Panc1 (cell line): Measurements from ENCODE around the gene TMEM51. TPM values are rescaled to one million over a fixed set of nuclear protein-coding genes. Genes with fewer than 3 reads are reported as not detected.

Experiments used
- ATAC-seq: fragments of 200-7000 bp; cut with Tn5 transposase; 2 replicates; pipeline ENCODE4 v1.9.1; 2020; ENCODE audit warnings: mild to moderate bottlenecking, moderate library complexity
- BruUV-seq: library from RNA; stranded (reverse); fragments of 400-500 nt; replicated peaks from 2 replicates; lab custom pipeline; 2021; lab: Mats Ljungman, UMichigan
- CTCF ChIA-PET: fragments of 300-600 bp; sonication (Branson Sonifier 250); formaldehyde crosslinking; loops from one replicate; lab custom pipeline; 2022; ENCODE audit warnings: antibody characterized with exemption; lab: Charles Lee
- POLR2A ChIA-PET: fragments of 300-600 bp; sonication (Branson Sonifier 250); formaldehyde crosslinking; loops from one replicate; lab custom pipeline; 2022; ENCODE audit warnings: antibody characterized with exemption; lab: Charles Lee
- DNase-seq: peaks from one replicate; pipeline ENCODE4 v3.0.0-alpha.2; 2010; ENCODE audit warnings: low read depth, low spot score
- H3K27ac ChIP-seq: 2 replicates; pipeline ENCODE4 v1.5.1; 2011; ENCODE audit warnings: mild to moderate bottlenecking, low read length, inconsistent platforms
- H3K27me3 ChIP-seq: fragments of 200-500 bp; sonication (Bioruptor generic); 2 replicates; pipeline ENCODE4 v1.6.0; 2014; ENCODE audit warnings: low read length, inconsistent platforms; ENCODE audit not compliant: control insufficient read depth, insufficient read depth
- H3K36me3 ChIP-seq: fragments of 200-500 bp; sonication (Bioruptor generic); 2 replicates; pipeline ENCODE4 v1.5.1; 2014; ENCODE audit warnings: inconsistent platforms, mild to moderate bottlenecking, low read length, moderate library complexity; ENCODE audit not compliant: control insufficient read depth, insufficient read depth
- H3K4me1 ChIP-seq: 2 replicates; pipeline ENCODE4 v1.5.1; 2011; ENCODE audit warnings: inconsistent platforms, mild to moderate bottlenecking, low read length, moderate library complexity; ENCODE audit not compliant: control insufficient read depth, insufficient read depth
- H3K4me3 ChIP-seq, 2 experiments: 2 replicates each; pipeline ENCODE4 v1.5.1; 2011 to 2012; ENCODE audit warnings: low read depth in 2 of 2, low read length in 2 of 2, mild to moderate bottlenecking in 2 of 2, inconsistent platforms in 1 of 2, moderate library complexity in 1 of 2
- H3K9me3 ChIP-seq: fragments of 200-500 bp; sonication (Bioruptor generic); 2 replicates; pipeline ENCODE4 v1.5.1; 2014; ENCODE audit warnings: low read depth, mild to moderate bottlenecking, inconsistent platforms, low read length, moderate library complexity; ENCODE audit not compliant: control insufficient read depth, insufficient read depth
- POLR2AphosphoS5 ChIP-seq: IDR thresholded peaks from 2 replicates; pipeline ENCODE4 v1.6.1; 2012; ENCODE audit warnings: mild to moderate bottlenecking, low read depth, low read length, moderate library complexity
- SIN3A ChIP-seq: IDR thresholded peaks from 2 replicates; pipeline ENCODE4 v1.6.1; 2012; ENCODE audit warnings: low read depth, mild to moderate bottlenecking, low read length, moderate library complexity, borderline replicate concordance; ENCODE audit not compliant: insufficient read depth
- TCF7L2 ChIP-seq: IDR thresholded peaks from 2 replicates; pipeline ENCODE4 v1.6.1; 2011; ENCODE audit warnings: mild to moderate bottlenecking, low read depth, low read length, inconsistent platforms
- in situ Hi-C: cut with HindIII; loops from 2 replicates; pipeline ENCODE4 v1.10.0; 2016; ENCODE audit warnings: low sequenced_read_pairs, low pct_unique_long_range_greater_than_20kb
- intact Hi-C: fragments of 100-400 bp; cut with micrococcal nuclease; formaldehyde crosslinking; loops from one replicate; pipeline ENCODE4 v1.10.0; 2022; ENCODE audit not compliant: unreplicated experiment
- total RNA-seq: library from RNA; stranded (reverse); gene quantifications from one replicate; pipeline ENCODE4 v1.2.1, GENCODE V29; 2021; ENCODE audit not compliant: unreplicated experiment
- TF ChIP-seq, protein P1 (sequence below): fragments of 450-650 bp; IDR thresholded peaks from 2 replicates; pipeline ENCODE4 v1.5.1; 2017; ENCODE audit warnings: mild to moderate bottlenecking
- TF ChIP-seq, protein P2 (sequence below), 2 experiments: IDR thresholded peaks; 2 replicates each; pipeline ENCODE4 v1.6.1; 2011 to 2012; ENCODE audit warnings: low read depth in 2 of 2, control low read depth in 1 of 2, low read length in 1 of 2, mild to moderate bottlenecking in 1 of 2, moderate library complexity in 1 of 2; ENCODE audit not compliant: insufficient read depth in 1 of 2

TMEM51 gene
- total RNA-seq, 1 experiment from 2014 or later = 25.8 TPM

DNA sequence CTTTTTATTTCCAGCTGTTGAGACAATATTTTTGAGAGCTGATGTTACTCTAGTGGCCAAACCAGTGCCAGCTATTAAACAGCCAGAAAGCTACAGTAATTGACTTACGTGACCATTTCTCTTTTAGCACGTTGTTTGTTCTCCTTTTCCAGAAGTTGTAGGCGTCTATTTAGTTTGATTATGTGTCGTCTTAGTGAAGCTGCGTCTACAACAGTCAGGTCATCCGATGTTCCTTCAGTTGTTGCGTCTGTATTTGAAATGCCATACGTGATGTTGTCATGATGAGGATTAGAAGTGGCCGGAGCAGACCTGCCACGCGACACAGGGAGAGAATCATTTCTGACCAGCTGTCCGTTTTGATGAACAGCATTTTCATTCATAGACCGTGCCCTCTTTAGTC is 38.2 kb downstream of the TMEM51 start:
- Histone ChIP-seq H3K4me1 (peaks cover 18% of the 10 kb centered on the region), H3K27ac (no peak overlapping the region), H3K36me3 (no peaks in the 10 kb centered on the region), H3K9me3 (no peaks in the 10 kb centered on the region), H3K4me3 (no peak overlapping the region), H3K27me3 (no peaks in the 10 kb centered on the region)
- intact Hi-C loops = no loop called here
- ChIA-PET CTCF (interaction anchor here (0.6 kb wide), 2 partner anchors 38 to 226 kb away, joined by 3 to 4 read pairs; no protein-coding TSS in a partner anchor), POLR2A (no interaction called here)
- ATAC-seq (no peak), DNase-seq (no peak)
- TF ChIP-seq TCF7L2 = no peak
- TF ChIP-seq, protein P1, sequence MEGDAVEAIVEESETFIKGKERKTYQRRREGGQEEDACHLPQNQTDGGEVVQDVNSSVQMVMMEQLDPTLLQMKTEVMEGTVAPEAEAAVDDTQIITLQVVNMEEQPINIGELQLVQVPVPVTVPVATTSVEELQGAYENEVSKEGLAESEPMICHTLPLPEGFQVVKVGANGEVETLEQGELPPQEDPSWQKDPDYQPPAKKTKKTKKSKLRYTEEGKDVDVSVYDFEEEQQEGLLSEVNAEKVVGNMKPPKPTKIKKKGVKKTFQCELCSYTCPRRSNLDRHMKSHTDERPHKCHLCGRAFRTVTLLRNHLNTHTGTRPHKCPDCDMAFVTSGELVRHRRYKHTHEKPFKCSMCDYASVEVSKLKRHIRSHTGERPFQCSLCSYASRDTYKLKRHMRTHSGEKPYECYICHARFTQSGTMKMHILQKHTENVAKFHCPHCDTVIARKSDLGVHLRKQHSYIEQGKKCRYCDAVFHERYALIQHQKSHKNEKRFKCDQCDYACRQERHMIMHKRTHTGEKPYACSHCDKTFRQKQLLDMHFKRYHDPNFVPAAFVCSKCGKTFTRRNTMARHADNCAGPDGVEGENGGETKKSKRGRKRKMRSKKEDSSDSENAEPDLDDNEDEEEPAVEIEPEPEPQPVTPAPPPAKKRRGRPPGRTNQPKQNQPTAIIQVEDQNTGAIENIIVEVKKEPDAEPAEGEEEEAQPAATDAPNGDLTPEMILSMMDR = no peak
- TF ChIP-seq SIN3A = no peak
- no peak for TF ChIP-seq POLR2AphosphoS5
- no TSS peak for BruUV-seq
- in situ Hi-C loops = no loop called here

DNA sequence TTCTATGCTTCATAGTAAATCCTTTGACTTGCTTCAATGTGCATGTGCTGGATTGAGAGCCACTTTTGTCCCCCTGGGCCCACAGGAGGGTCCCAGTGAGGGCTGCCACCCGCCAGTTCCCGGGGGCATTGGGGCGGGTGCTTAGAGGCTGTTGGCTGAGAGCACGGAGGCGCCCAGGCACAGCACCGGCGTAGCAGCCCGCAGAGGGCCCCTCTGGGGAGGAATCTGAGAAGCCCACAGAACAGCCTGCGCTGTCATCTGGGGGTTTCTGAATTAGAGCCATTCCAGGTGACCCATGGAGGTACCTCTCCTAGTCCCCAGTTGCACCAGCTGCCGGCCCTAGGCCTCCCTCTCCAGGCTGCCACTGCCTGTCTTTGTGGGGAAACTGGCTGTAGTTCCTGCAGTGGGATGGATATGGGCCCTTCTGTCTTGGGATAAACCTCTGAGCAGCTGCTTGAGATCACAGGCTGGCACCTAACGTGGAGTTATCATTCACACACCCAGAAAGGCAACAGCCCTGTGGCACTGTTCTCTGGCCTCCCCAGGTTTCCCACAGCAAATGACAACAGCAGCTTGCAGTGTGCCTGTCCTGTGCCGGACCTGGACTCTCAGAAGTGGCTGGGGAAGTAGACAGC is 39.5 kb downstream of the TMEM51 start:
- H3K36me3 ChIP-seq = no peaks in the 10 kb centered on the region
- no peaks in the 10 kb centered on the region for H3K27me3 ChIP-seq
- DNase-seq (no peak), ATAC-seq (no peak)
- in situ Hi-C loops = no loop called here
- intact Hi-C loops = no loop called here
- peaks cover 15% of the 10 kb centered on the region for H3K4me1 ChIP-seq
- no peaks in the 10 kb centered on the region for H3K9me3 ChIP-seq
- ChIA-PET POLR2A (no interaction called here), CTCF (no interaction called here)
- BruUV-seq = no TSS peak
- no peak overlapping the region for H3K27ac ChIP-seq
- no peak overlapping the region for H3K4me3 ChIP-seq
- TF ChIP-seq SIN3A (no peak), TCF7L2 (no peak), POLR2AphosphoS5 (no peak)
- TF ChIP-seq, protein P1 = no peak
- TF ChIP-seq, protein P2, sequence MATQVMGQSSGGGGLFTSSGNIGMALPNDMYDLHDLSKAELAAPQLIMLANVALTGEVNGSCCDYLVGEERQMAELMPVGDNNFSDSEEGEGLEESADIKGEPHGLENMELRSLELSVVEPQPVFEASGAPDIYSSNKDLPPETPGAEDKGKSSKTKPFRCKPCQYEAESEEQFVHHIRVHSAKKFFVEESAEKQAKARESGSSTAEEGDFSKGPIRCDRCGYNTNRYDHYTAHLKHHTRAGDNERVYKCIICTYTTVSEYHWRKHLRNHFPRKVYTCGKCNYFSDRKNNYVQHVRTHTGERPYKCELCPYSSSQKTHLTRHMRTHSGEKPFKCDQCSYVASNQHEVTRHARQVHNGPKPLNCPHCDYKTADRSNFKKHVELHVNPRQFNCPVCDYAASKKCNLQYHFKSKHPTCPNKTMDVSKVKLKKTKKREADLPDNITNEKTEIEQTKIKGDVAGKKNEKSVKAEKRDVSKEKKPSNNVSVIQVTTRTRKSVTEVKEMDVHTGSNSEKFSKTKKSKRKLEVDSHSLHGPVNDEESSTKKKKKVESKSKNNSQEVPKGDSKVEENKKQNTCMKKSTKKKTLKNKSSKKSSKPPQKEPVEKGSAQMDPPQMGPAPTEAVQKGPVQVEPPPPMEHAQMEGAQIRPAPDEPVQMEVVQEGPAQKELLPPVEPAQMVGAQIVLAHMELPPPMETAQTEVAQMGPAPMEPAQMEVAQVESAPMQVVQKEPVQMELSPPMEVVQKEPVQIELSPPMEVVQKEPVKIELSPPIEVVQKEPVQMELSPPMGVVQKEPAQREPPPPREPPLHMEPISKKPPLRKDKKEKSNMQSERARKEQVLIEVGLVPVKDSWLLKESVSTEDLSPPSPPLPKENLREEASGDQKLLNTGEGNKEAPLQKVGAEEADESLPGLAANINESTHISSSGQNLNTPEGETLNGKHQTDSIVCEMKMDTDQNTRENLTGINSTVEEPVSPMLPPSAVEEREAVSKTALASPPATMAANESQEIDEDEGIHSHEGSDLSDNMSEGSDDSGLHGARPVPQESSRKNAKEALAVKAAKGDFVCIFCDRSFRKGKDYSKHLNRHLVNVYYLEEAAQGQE (IDR thresholded peaks at IDR 0.05; ENCODE audit: insufficient read depth in 1 of 2, low read depth in 2 of 2, low read length in 1 of 2) = no peak
